Retinal pigment epithelial cell (primary cell): ENCODE results near the gene CAPN7.

Experiments
- DNase-seq: peaks from one replicate; pipeline ENCODE4 v3.0.0-alpha.2; 2010; ENCODE audit warnings: low read depth
- H3K4me3 ChIP-seq: 2 replicates; pipeline ENCODE4 v1.5.1; 2011; ENCODE audit warnings: mild to moderate bottlenecking, low read length, control low read depth, moderate library complexity
- CTCF ChIP-seq: conservative IDR thresholded peaks from 2 replicates; pipeline ENCODE4 v1.5.1; 2011; ENCODE audit warnings: low read depth, low read length, control low read depth, inconsistent platforms

The CAPN7 gene

GRCh38 chr3:15276028-15276724 lies 70.1 kb downstream of the CAPN7 start:
- no peak for TF ChIP-seq CTCF
- no peak for DNase-seq

GRCh38 chr3:15277861-15278500 lies 71.9 kb downstream of the CAPN7 start:
- no peak for DNase-seq
- TF ChIP-seq CTCF = no peak
- H3K4me3 ChIP-seq = no peak overlapping the region

More at GRCh38 chr3:15276028-15276724, 70.1 kb downstream of the CAPN7 start:
- no peak overlapping the region for H3K4me3 ChIP-seq

GRCh38 chr3:15279205-15279604 lies 73.2 kb downstream of the CAPN7 start:
- TF ChIP-seq CTCF = no peak
- no peak overlapping the region for H3K4me3 ChIP-seq
- DNase-seq = no peak

DNA sequence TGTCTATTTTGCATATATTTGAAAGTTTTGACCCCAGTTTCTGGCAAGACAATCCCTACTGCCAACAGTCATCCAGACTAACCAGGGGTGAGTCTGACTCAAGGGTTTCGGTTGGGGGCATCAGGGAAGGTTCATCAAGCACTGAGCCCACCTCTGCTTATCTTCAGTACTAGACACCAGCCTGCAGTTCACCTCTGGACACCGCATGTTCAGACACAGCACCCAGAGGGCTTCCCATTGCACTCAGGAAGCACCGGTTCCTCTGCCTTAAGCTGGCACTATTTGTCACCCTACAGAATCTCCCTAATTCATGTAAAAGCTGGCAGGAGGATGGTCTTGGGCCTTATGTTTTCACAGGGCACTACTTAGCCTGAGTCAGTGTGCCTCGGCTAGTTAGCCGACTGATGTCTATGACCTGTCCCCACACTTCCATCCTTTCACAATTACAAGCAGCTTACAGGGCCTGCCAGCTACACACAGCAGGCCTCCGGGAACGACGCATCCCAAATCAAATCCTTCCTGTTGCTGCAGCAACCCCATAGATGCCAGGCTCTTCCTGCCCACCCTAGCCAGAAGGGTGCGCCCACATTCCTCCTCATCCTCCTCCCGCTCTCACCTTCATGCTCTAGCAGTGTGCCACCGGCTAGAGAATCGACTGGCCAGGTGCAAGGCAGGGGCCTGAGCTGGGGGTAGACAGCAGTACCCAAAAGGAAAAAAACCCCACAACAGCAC lies 73.8 kb downstream of the CAPN7 start:
- H3K4me3 ChIP-seq = no peak overlapping the region
- TF ChIP-seq CTCF = no peak
- no peak for DNase-seq

GRCh38 chr3:15280853-15281532 lies 74.9 kb downstream of the CAPN7 start:
- no peak for TF ChIP-seq CTCF
- DNase-seq = no peak
- no peak overlapping the region for H3K4me3 ChIP-seq

GRCh38 chr3:15281817-15282216 lies 75.8 kb downstream of the CAPN7 start:
- H3K4me3 ChIP-seq = no peak overlapping the region
- no peak for TF ChIP-seq CTCF
- no peak for DNase-seq
